GM23338 (cell line): ENCODE results near the gene TOR1B.
A peak's percentile ranks its signal among the peaks of the same experiment; 100 is the strongest.

ENCODE experiments used
- CREB1 ChIP-seq: fragments of 250-450 bp; sonication (Bioruptor Pico); IDR thresholded peaks from 2 replicates; pipeline ENCODE4 v1.5.0; 2020; ENCODE audit warnings: low read depth, mild to moderate bottlenecking, moderate library complexity
- EZH2 ChIP-seq: fragments of 200-600 bp; sonication (generic); IDR thresholded peaks from one replicate; pipeline ENCODE4 v1.8.0; 2017; ENCODE audit warnings: antibody characterized with exemption, mild to moderate bottlenecking, low read depth; ENCODE audit not compliant: unreplicated experiment
- EZH2phosphoT487 ChIP-seq: fragments of 200-600 bp; sonication (generic); IDR thresholded peaks from one replicate; pipeline ENCODE4 v1.8.1; 2018; ENCODE audit warnings: antibody characterized with exemption; ENCODE audit not compliant: unreplicated experiment
- POLR2AphosphoS5 ChIP-seq: IDR thresholded peaks from 2 replicates; pipeline ENCODE4 v1.6.1; 2016; ENCODE audit warnings: antibody characterized with exemption, low read depth
- STAT1 ChIP-seq: IDR thresholded peaks from one replicate; pipeline ENCODE4 v1.6.1; 2016; ENCODE audit warnings: antibody characterized with exemption; ENCODE audit not compliant: unreplicated experiment
- TF ChIP-seq, protein P1 (sequence below), 2 experiments: fragments of 200-600 bp in 1 of 2; sonication (generic) in 1 of 2; conservative IDR thresholded peaks; 2 replicates each; pipeline versions ENCODE4 v1.5.1 to v1.6.1; 2016 to 2017; ENCODE audit warnings: antibody characterized with exemption in 2 of 2, low read depth in 2 of 2, mild to moderate bottlenecking in 2 of 2, moderate library complexity in 1 of 2
- TF ChIP-seq, protein P2 (sequence below): IDR thresholded peaks from one replicate; pipeline ENCODE4 v1.6.1; 2018; ENCODE audit warnings: antibody characterized with exemption; ENCODE audit not compliant: unreplicated experiment
- TF ChIP-seq, protein P3 (sequence below): IDR thresholded peaks from 2 replicates; pipeline ENCODE4 v1.6.1; 2016; ENCODE audit warnings: antibody characterized with exemption

DNA sequence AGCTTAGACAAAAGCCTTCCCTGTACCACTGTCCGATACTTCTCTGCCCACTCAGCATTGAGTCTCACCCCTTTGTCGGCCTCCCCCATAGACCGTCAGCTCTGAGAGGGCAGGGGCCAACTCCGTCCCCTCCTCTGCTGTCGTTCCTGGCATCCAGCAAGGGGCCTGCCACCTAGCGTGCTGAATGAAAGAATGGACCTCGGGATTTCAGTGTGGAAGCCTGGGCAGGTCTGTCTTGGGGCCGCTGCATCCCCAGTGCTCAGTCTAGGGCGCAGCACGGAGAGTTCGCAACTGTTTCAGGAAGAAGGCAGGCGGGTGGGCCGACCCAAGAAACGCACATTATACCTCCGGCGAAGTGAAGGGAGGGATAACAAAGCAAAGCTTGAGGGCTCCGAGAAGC lies 1.5 kb upstream of the TOR1B start:
- TF ChIP-seq EZH2phosphoT487 (no peak), CREB1 (CRISPR knock-in tag) (no peak), STAT1 (no peak), POLR2AphosphoS5 (no peak), EZH2 (no peak)
- TF ChIP-seq, protein P1, sequence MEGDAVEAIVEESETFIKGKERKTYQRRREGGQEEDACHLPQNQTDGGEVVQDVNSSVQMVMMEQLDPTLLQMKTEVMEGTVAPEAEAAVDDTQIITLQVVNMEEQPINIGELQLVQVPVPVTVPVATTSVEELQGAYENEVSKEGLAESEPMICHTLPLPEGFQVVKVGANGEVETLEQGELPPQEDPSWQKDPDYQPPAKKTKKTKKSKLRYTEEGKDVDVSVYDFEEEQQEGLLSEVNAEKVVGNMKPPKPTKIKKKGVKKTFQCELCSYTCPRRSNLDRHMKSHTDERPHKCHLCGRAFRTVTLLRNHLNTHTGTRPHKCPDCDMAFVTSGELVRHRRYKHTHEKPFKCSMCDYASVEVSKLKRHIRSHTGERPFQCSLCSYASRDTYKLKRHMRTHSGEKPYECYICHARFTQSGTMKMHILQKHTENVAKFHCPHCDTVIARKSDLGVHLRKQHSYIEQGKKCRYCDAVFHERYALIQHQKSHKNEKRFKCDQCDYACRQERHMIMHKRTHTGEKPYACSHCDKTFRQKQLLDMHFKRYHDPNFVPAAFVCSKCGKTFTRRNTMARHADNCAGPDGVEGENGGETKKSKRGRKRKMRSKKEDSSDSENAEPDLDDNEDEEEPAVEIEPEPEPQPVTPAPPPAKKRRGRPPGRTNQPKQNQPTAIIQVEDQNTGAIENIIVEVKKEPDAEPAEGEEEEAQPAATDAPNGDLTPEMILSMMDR (conservative IDR thresholded peaks at IDR 0.05; ENCODE audit: low read depth in 2 of 2): peak in 1 of 2 experiments; percentile 26; a peak in 2 of 4 replicates
- TF ChIP-seq, protein P2, sequence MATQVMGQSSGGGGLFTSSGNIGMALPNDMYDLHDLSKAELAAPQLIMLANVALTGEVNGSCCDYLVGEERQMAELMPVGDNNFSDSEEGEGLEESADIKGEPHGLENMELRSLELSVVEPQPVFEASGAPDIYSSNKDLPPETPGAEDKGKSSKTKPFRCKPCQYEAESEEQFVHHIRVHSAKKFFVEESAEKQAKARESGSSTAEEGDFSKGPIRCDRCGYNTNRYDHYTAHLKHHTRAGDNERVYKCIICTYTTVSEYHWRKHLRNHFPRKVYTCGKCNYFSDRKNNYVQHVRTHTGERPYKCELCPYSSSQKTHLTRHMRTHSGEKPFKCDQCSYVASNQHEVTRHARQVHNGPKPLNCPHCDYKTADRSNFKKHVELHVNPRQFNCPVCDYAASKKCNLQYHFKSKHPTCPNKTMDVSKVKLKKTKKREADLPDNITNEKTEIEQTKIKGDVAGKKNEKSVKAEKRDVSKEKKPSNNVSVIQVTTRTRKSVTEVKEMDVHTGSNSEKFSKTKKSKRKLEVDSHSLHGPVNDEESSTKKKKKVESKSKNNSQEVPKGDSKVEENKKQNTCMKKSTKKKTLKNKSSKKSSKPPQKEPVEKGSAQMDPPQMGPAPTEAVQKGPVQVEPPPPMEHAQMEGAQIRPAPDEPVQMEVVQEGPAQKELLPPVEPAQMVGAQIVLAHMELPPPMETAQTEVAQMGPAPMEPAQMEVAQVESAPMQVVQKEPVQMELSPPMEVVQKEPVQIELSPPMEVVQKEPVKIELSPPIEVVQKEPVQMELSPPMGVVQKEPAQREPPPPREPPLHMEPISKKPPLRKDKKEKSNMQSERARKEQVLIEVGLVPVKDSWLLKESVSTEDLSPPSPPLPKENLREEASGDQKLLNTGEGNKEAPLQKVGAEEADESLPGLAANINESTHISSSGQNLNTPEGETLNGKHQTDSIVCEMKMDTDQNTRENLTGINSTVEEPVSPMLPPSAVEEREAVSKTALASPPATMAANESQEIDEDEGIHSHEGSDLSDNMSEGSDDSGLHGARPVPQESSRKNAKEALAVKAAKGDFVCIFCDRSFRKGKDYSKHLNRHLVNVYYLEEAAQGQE: no peak
- TF ChIP-seq, protein P3, sequence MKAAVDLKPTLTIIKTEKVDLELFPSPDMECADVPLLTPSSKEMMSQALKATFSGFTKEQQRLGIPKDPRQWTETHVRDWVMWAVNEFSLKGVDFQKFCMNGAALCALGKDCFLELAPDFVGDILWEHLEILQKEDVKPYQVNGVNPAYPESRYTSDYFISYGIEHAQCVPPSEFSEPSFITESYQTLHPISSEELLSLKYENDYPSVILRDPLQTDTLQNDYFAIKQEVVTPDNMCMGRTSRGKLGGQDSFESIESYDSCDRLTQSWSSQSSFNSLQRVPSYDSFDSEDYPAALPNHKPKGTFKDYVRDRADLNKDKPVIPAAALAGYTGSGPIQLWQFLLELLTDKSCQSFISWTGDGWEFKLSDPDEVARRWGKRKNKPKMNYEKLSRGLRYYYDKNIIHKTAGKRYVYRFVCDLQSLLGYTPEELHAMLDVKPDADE: no peak
